Peyer's patch (tissue), 4 donors: ENCODE results near the gene MPL.

Experiments
- POLR2A ChIP-seq, 2 donors: fragments of 450-650 bp; IDR thresholded peaks; one replicate each; pipeline ENCODE4 v1.5.1; 2017; ENCODE audit warnings: antibody characterized with exemption in 2 of 2, mild to moderate bottlenecking in 2 of 2, moderate library complexity in 2 of 2
- TF ChIP-seq, protein P1 (sequence below), 6 experiments: fragments of 450-650 bp in 4 of 6; fragments of 200-600 bp in 2 of 6; sonication (generic) in 1 of 6; IDR thresholded peaks; one replicate each; pipeline ENCODE4 v1.5.1; 2017 to 2019; ENCODE audit warnings: antibody characterized with exemption in 6 of 6, mild to moderate bottlenecking in 3 of 6, moderate library complexity in 1 of 6

DNA sequence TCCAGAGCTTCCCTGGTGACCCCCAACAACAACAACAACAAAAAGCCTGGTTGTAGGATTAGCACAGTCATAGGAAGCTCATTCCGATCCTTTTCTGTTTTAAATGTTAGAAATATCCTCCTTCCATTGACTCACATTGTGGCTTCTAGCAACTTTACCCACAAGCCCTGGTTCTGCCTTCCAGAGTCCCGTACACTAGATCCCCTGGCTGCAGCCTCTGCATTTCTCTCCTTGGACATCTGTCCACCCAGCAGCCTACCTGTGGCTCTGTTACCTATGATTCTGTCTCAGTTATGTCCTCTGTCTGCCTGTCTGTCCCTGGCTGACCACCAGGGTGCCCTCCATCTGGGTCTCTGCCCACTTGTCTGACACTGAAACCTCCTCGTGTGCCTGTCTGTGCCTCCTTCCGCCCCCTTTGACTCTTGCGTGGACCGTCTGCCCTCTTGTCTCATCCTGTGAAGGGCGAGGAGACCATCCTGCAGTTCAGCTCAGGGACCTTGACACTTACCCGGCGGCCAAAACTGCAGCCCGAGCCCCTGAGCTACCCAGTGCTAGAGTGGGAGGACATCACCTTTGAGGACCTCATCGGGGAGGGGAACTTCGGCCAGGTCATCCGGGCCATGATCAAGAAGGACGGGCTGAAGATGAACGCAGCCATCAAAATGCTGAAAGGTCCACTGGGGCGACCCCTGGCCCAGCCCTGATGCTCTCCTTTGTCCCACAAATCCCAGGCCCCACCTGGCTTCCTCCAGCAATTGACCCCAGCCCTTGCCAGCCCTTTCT lies 20.7 kb upstream of the MPL start:
- TF ChIP-seq, protein P1, sequence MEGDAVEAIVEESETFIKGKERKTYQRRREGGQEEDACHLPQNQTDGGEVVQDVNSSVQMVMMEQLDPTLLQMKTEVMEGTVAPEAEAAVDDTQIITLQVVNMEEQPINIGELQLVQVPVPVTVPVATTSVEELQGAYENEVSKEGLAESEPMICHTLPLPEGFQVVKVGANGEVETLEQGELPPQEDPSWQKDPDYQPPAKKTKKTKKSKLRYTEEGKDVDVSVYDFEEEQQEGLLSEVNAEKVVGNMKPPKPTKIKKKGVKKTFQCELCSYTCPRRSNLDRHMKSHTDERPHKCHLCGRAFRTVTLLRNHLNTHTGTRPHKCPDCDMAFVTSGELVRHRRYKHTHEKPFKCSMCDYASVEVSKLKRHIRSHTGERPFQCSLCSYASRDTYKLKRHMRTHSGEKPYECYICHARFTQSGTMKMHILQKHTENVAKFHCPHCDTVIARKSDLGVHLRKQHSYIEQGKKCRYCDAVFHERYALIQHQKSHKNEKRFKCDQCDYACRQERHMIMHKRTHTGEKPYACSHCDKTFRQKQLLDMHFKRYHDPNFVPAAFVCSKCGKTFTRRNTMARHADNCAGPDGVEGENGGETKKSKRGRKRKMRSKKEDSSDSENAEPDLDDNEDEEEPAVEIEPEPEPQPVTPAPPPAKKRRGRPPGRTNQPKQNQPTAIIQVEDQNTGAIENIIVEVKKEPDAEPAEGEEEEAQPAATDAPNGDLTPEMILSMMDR (IDR thresholded peaks at IDR 0.05) = no peak
- TF ChIP-seq POLR2A (IDR thresholded peaks at IDR 0.05) = no peak
